T-helper 2 cell (primary cell): ENCODE results near the gene SLC8A1.
"Not testable (repeated sequence)": the region's sequence is repeated elsewhere in the genome, so short reads cannot be mapped to it uniquely, and the experiment has no call there.

Experiments used
- DNase-seq, 5 experiments: peaks; one replicate each; pipeline versions ENCODE4 v3.0.0 to v3.0.0-alpha.2; 2012 to 2022

SLC8A1 gene

GRCh38 chr2:40098786-40099470, 353.0 kb downstream of the SLC8A1 start:
- DNase-seq = no peak

GRCh38 chr2:40097691-40098385, 354.1 kb downstream of the SLC8A1 start:
- no peak for DNase-seq

- no peak for DNase-seq
Observed at GRCh38 chr2:40096360-40096759, 355.5 kb downstream of the SLC8A1 start.

DNA sequence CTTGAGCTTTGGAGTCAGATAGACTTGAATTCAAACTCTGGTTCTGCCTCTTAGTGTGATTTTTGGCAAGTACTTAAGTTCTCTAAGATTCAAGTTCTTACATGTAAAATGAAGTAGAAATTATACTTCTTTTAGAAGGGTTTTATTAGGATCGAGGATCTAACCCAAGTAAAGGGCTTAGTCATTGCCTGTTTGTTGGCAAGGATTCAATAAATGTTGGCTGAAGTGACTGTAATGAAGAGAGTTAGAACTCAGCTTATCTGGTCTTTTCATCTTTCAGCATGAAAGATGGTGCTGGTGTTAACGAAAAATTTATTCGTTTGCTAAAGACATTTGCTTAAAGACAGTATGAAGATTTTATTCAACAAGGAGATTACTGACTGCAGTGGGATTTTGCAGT, 356.9 kb downstream of the SLC8A1 start:
- DNase-seq = peak in 1 of 5 experiments; percentile 37

DNA sequence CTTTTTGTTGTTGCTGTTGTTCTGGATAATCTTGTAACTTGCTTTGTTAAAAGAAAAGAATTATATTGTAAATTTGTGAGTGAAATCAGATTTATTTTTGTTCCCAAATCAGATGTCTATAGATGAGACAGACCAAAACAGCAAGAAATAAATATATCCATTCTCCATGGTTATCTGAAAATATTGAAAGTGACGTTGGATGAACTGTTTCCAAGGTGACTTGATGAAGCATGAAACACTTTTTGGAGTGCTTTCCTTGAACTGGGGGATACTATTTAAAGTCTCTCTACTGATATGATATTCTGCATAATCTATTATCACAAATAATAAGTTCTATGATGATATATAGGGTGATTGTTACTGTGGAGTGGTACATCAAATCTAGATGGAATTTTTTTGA, 357.4 kb downstream of the SLC8A1 start:
- DNase-seq = no peak

- no peak for DNase-seq
Observed at GRCh38 chr2:40093021-40093675, 358.7 kb downstream of the SLC8A1 start.

DNA sequence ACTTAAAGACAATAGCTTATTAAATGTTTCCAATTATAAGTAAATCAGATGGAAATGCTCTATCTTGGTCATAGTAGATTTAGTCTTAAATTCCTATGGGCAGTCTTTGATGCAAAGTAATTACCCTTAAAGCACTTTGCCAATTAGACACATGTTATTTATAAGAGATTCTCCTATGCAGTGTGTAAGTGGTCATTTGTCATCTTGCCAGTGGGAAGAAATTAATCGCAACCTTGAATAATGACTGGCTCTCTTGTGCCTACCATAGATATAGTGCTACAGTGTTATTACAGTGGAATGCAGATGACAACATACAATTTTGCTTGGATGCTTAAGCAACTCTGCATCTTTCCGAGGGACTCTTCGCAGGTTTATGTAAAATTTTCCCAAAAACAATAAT, 361.8 kb downstream of the SLC8A1 start:
- DNase-seq = no peak

DNA sequence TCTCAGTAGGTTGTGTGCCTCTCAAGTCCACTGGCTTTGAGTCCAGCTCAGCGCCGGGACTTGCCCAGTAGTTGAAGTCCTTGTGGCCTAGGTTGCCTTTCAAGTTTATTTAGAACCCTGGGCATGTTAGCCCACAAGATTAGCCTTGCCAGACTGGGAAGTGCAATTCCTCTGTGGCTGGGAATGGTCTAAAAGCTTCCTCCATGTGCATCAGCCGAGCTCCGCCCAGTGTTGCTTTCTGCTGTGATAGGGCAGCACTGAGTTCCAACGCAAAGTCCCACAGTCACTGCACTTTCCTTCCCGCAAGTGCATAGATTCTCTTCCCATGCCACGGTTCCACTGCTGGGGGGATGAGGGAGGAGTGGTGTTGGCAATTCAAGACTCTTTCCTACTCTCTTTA, 364.0 kb downstream of the SLC8A1 start:
- no peak for DNase-seq

DNA sequence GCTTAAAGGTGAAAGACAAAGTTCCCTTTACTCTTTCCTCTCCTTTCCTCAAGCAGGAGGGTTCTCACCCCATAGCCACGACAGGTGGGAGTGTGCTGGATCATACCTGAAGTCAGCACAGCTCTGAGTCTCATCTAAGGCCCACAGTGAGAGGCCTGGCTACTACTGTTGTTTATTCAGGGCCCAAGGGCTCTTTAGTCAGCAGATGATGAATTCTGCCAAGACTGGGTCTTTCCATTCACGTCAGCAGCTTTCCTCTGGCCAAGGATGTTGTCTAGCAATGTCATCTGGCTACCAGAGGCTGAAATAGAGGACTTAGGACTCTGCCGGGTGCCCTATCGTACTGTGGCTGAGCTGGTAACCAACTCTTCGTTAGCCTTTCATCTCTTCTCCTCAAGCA, 364.5 kb downstream of the SLC8A1 start:
- no peak for DNase-seq

DNA sequence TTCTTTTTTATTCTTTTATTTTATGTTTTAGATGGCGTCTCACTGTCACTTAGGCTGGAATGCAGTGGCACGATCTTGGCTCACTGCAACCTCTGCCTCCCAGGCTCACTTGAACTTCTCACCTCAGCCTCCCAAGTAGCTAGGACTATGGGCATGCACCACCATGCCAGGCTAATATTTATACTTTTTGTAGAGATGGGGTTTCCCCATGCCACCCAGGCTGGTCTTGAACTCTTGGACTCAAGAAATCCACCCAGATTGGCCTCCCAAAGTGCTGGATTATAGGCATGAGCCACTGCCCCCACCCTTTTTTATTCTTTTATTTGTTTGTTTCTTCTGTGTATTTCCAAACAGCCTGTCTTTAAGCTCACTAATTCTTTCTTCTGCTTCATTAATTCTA, 366.1 kb downstream of the SLC8A1 start:
- no peak for DNase-seq

GRCh38 chr2:40073336-40073735, 378.6 kb downstream of the SLC8A1 start:
- not testable (repeated sequence) for DNase-seq

DNA sequence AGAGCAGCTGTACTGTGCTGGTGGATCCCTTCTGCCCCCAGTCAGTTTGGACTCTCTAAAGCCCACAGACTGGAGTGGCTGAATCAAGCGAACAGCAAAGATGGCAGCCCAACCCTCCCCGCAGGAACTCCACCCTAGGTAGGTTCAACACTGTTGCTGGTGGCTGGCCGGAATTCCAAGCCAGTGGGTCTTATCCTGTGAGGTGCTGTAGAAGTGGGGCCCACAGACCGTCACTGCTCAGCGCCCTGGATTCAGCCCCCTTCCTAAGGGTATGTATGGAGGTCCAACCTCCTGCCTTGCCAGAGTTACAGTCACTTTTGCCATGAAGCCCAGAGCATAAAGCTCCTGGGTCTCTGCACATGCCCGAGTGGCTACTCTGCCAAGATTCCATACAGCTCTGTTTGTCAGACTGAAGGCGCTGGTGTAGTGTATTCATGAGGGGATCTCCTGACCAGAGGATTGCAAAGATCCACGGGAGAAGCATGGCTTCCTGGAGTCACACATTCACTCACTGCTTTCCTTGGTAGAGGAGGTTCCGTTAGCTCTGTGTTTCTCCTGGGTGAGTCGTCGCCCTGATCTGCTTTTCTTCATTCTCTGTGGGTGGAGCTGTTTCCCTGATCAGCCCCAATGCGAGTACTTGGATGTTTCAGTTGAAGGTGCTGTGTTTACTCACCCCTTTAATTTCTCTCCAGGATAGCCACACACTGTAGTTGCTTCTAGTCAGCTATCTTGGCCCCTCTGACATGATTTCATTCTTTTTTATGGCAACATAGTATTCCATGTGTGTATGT, 379.3 kb downstream of the SLC8A1 start:
- DNase-seq = no peak

GRCh38 chr2:40062381-40062780, 389.5 kb downstream of the SLC8A1 start:
- DNase-seq = no peak

GRCh38 chr2:40049781-40050180, 402.1 kb downstream of the SLC8A1 start:
- no peak for DNase-seq

DNA sequence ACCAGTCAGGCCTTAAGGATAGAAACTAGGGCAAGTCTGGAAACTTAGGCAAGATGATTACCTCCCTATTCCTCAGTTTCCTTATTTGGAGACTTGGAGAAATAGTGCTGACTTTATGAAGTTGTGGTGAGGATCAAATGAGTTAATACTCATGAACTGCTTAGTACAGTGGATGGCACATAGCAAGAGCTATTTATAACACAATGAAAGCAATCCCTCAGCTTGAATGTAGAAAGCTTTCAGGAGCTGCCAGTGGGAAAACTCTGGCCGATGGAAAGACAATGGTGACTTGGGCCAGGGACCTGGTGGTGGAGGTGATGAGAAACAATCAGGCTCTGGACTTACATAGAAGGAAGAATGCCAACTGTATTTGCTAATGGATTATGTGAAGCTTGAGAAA, 403.4 kb downstream of the SLC8A1 start:
- no peak for DNase-seq

DNA sequence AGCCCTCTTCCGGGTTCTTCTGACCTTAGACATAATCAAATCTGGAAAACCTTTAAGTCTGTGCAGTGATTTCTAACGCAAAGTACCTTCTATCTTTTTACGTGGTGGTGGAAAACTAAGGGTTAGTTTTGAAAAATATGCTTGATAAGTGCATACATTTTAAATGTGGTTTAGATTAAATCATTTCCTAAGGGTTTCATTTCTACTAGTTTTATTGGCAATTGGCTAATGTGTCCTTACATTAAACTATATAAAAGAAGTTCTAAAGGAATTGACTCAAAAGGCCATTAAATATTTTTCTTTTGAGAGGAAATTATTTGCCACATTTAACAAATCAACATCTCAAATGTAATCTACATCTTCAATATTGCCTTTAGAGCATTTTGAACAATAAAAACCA, 404.5 kb downstream of the SLC8A1 start:
- DNase-seq = no peak
